ENCODE results near the gene FANCG.

FANCG gene

GRCh38 chr9:35054871-35055644 lies 24.7 kb downstream of the FANCG start (continued):
- no peak for TF ChIP-seq ZNF791 (tag by site-specific recombination; IDR thresholded peaks at IDR 0.05)
- TF ChIP-seq SP3 (tag by site-specific recombination; IDR thresholded peaks at IDR 0.05) = no peak
- no peak for TF ChIP-seq KLF9 (tag by site-specific recombination; IDR thresholded peaks at IDR 0.05; ENCODE audit: low read depth)
- TF ChIP-seq ZNF24 (tag by site-specific recombination; IDR thresholded peaks at IDR 0.05) = no peak
- no peak for TF ChIP-seq ZNF677 (tag by site-specific recombination; IDR thresholded peaks at IDR 0.05)
- no peak for TF ChIP-seq ZNF311 (tag by site-specific recombination; IDR thresholded peaks at IDR 0.05; ENCODE audit: borderline replicate concordance)
- no peak for TF ChIP-seq ZNF366 (tag by site-specific recombination; conservative IDR thresholded peaks at IDR 0.05)
- no peak for TF ChIP-seq ZNF280C (tag by site-specific recombination; IDR thresholded peaks at IDR 0.05)
- no peak for TF ChIP-seq PRDM6 (tag by site-specific recombination; IDR thresholded peaks at IDR 0.05)
- no peak for TF ChIP-seq ZNF274 (IDR thresholded peaks at IDR 0.05; ENCODE audit: low read length)
- no peak for TF ChIP-seq ZNF274 (tag by site-specific recombination; IDR thresholded peaks at IDR 0.05; ENCODE audit: borderline replicate concordance)
- no peak for TF ChIP-seq ZNF785 (tag by site-specific recombination; IDR thresholded peaks at IDR 0.05)

- TF ChIP-seq ZNF2 (tag by site-specific recombination; IDR thresholded peaks at IDR 0.05) = no peak
- no peak for TF ChIP-seq ZNF692 (tag by site-specific recombination; IDR thresholded peaks at IDR 0.05)
- no peak for TF ChIP-seq ZNF623 (tag by site-specific recombination; IDR thresholded peaks at IDR 0.05)
- no peak for TF ChIP-seq SETDB1 (IDR thresholded peaks at IDR 0.05; ENCODE audit: insufficient read length, low read length)
- TF ChIP-seq ZNF707 (tag by site-specific recombination; IDR thresholded peaks at IDR 0.05) = no peak
- no peak for TF ChIP-seq ZNF664 (tag by site-specific recombination; IDR thresholded peaks at IDR 0.05)
- no peak for TF ChIP-seq ZNF501 (tag by site-specific recombination; IDR thresholded peaks at IDR 0.05)
- TF ChIP-seq ZBTB8A (tag by site-specific recombination; IDR thresholded peaks at IDR 0.05) = no peak
- no peak for TF ChIP-seq PRDM1 (tag by site-specific recombination; IDR thresholded peaks at IDR 0.05)
- TF ChIP-seq ZNF146 (tag by site-specific recombination; IDR thresholded peaks at IDR 0.05) = no peak
- TF ChIP-seq ZNF785 (tag by site-specific recombination; IDR thresholded peaks at IDR 0.05) = no peak
- no peak for TF ChIP-seq ZNF341 (tag by site-specific recombination; IDR thresholded peaks at IDR 0.05; ENCODE audit: low read depth)
- TF ChIP-seq GLIS2 (tag by site-specific recombination; IDR thresholded peaks at IDR 0.05) = no peak
- TF ChIP-seq ZNF398 (tag by site-specific recombination; IDR thresholded peaks at IDR 0.05) = no peak
- peaks cover 21 to 85% of the 10 kb centered on the region in 2 experiments for H3K36me3 ChIP-seq (ENCODE audit: control insufficient read depth in 2 of 2, insufficient read depth in 1 of 2, low read length in 2 of 2)
- POLR2A ChIA-PET = no interaction called here
- CTCF ChIA-PET = interaction anchor here (0.7 to 2.1 kb wide), 4 partner anchors 10 to 155 kb away, joined by 3 to 8 read pairs (median 4); partner anchors contain the start of gene PIGO
- no peaks in the 10 kb centered on the region for H3K4me1 ChIP-seq (ENCODE audit: control insufficient read depth, insufficient read depth, low read length)
- no peak overlapping the region for H3K4me3 ChIP-seq (ENCODE audit: low read depth, low read length)
- no peak overlapping the region for H3K27ac ChIP-seq (ENCODE audit: extremely low read depth, low read depth, low read length)
- no peaks in the 10 kb centered on the region for H3K9me3 ChIP-seq (ENCODE audit: control insufficient read depth, insufficient read depth, low read depth, low read length)
Measured at GRCh38 chr9:35054185-35054835, 25.4 kb downstream of the FANCG start.

All from HEK293 (cell line).